Type B pancreatic cell (in vitro differentiated cells): Measurements from ENCODE around the gene NAT14. TPM values are rescaled to one million over a fixed set of nuclear protein-coding genes. Genes with fewer than 3 reads are reported as not detected.

ENCODE experiments used
- DNase-seq: peaks from one replicate; pipeline ENCODE4 v3.0.0; 2021; ENCODE audit warnings: mixed read lengths; ENCODE audit not compliant: unreplicated experiment; ENCODE audit errors: extremely low spot score
- H3K27ac Mint-ChIP-seq: 2 replicates; pipeline ENCODE4 v1.8.0; 2021; ENCODE audit warnings: mild to moderate bottlenecking, mixed read lengths
- H3K27me3 Mint-ChIP-seq: 2 replicates; pipeline ENCODE4 v1.8.0; 2021; ENCODE audit warnings: mixed read lengths
- H3K36me3 Mint-ChIP-seq: 2 replicates; pipeline ENCODE4 v1.8.0; 2021; ENCODE audit warnings: mixed read lengths
- H3K4me1 Mint-ChIP-seq: one replicate; pipeline ENCODE4 v1.8.0; 2021; ENCODE audit warnings: mixed read lengths; ENCODE audit not compliant: unreplicated experiment
- H3K4me3 Mint-ChIP-seq: 2 replicates; pipeline ENCODE4 v1.8.0; 2021; ENCODE audit warnings: mild to moderate bottlenecking, mixed read lengths
- H3K9me3 Mint-ChIP-seq: 2 replicates; pipeline ENCODE4 v1.8.0; 2021; ENCODE audit warnings: mixed read lengths
- CTCF ChIP-seq: fragments of 200-600 bp; sonication (generic); conservative IDR thresholded peaks from 2 replicates; pipeline ENCODE4 v1.5.0; 2021; ENCODE audit warnings: antibody characterized with exemption, mild to moderate bottlenecking
- total RNA-seq: library from RNA; stranded (reverse); gene quantifications from 2 replicates; pipeline ENCODE4 v1.2.1, GENCODE V29; 2021; ENCODE audit warnings: low replicate concordance

Gene NAT14
- total RNA-seq, 1 donor from 2014 or later = 64.3 TPM

GRCh38 chr19:55464662-55465054 lies 20.3 kb upstream of the NAT14 start, which contains the start of gene C19orf85:
TSS of gene C19orf85 (minus strand) at chr19:55464751. CDS start at chr19:55464554, 197 bp downstream.
- Mint-ChIP-seq H3K4me1 (peaks cover 23% of the 10 kb centered on the region), H3K4me3 (no peak within 1 kb of the TSS), H3K27me3 (peaks cover 23% of the 10 kb centered on the region), H3K27ac (no peak within 1 kb of the TSS), H3K36me3 (no peaks in the 10 kb centered on the region), H3K9me3 (no peaks in the 10 kb centered on the region)
- no peak for DNase-seq
- TF ChIP-seq CTCF = no peak

DNA sequence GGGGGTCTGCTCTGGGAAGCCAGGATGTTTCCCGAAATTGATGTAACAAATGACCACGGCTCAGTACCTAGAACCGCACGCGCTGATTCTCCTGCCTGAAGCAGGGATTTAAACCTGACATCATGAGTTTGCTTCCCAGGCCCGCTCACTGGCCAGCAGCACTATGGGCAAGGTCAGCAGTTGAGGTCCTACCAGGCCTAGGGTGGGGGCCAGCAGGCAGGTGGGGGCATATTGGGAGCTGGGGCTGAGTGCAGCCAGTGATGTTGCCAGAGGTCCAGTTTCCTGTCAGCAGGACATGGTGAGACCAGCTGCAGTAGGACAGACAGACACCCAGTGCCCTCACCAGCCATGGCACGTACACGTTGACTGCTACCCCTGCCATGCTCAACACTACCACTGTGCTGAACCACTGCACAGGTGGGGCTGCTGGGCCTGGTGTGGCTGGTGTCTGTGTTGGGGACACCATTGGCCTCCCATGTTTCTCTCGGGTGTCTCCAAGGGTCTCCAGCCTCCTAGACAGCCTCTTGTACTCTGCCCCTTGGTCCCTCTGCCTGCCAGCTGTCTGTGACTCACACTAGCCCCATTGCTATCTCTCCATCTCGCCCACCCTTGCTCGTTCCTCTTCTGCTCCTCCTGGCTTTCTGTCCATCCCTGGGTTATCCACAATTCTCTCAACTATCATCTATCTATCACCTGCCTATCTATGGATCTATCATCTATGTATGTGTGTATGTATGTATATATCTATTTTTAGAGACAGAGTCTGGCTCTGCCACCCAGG lies 19.3 kb upstream of the NAT14 start:
- TF ChIP-seq CTCF = no peak
- DNase-seq = no peak
- H3K9me3 Mint-ChIP-seq = no peaks in the 10 kb centered on the region
- peaks cover 13% of the 10 kb centered on the region for H3K4me1 Mint-ChIP-seq
- no peaks in the 10 kb centered on the region for H3K36me3 Mint-ChIP-seq
- H3K27me3 Mint-ChIP-seq = peaks cover 23% of the 10 kb centered on the region
- no peak overlapping the region for H3K4me3 Mint-ChIP-seq
- H3K27ac Mint-ChIP-seq = no peak overlapping the region

DNA sequence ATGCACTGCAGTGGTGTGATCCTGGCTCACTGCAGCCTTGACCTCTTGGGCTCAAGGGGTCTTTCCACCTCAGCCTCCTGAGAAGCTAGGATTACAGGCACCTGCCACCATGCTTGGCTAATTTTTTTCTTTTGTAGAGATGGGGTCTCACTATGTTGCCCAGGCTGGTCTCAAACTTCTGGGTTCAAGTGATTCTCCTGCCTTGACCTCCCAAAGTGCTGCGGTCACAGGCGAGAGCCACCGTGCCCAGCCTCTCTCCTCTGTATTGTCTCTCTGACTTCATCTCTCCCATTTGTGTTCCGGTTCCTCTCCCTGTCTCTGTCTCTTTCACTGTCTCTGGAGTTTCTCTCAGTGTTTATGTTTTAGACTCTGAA lies 18.8 kb upstream of the NAT14 start:
- Mint-ChIP-seq H3K27ac (no peak overlapping the region), H3K36me3 (no peaks in the 10 kb centered on the region), H3K4me1 (peaks cover 13% of the 10 kb centered on the region), H3K4me3 (no peak overlapping the region), H3K9me3 (no peaks in the 10 kb centered on the region), H3K27me3 (peaks cover 23% of the 10 kb centered on the region)
- no peak for TF ChIP-seq CTCF
- no peak for DNase-seq

- Mint-ChIP-seq H3K4me3 (no peak overlapping the region), H3K4me1 (peaks cover 10% of the 10 kb centered on the region), H3K36me3 (no peaks in the 10 kb centered on the region), H3K9me3 (no peaks in the 10 kb centered on the region), H3K27me3 (peaks cover 19% of the 10 kb centered on the region), H3K27ac (peak overlapping the region; percentile 56)
- TF ChIP-seq CTCF = peak; percentile 100
- DNase-seq = peak; percentile 77
Observed at GRCh38 chr19:55467236-55468053, 17.5 kb upstream of the NAT14 start.

DNA sequence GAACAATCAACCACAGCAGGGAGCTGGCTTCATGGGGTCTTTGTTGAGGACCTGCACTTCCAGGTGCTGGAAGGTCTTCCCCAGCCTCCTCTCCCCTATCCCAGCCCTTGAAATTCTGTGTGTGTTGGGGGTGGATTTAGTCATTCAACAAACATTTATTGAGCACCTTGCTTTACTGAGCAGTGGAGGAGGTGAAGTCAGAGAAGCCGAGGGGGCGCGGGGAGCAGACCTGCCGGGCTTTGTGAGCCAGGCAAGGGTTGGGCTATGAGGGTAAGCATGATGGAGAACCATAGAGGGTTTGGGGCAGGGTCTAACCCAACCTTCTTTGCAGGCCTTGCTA lies 17.0 kb upstream of the NAT14 start:
- peaks cover 7% of the 10 kb centered on the region for H3K4me1 Mint-ChIP-seq
- no peak for TF ChIP-seq CTCF
- no peaks in the 10 kb centered on the region for H3K36me3 Mint-ChIP-seq
- DNase-seq = no peak
- H3K4me3 Mint-ChIP-seq = no peak overlapping the region
- no peak overlapping the region for H3K27ac Mint-ChIP-seq
- H3K9me3 Mint-ChIP-seq = no peaks in the 10 kb centered on the region
- H3K27me3 Mint-ChIP-seq = peaks cover 16% of the 10 kb centered on the region
